Breast epithelium (tissue), 4 donors: ENCODE results near the gene CAMTA1. TPM values are rescaled to one million over a fixed set of nuclear protein-coding genes. Genes with fewer than 3 reads are reported as not detected.

Source experiments
- DNase-seq, 2 donors: peaks; one replicate each; pipeline ENCODE4 v3.0.0-alpha.2; 2019; ENCODE audit warnings: low spot score in 2 of 2
- H3K27ac ChIP-seq, 2 donors: fragments of 200-600 bp; sonication (generic) in 1 of 2; one replicate each; pipeline ENCODE4 v1.5.1; 2016 to 2019; ENCODE audit warnings: mild to moderate bottlenecking in 1 of 2
- H3K27me3 ChIP-seq, 2 donors: fragments of 200-600 bp; sonication (generic) in 1 of 2; one replicate each; pipeline versions ENCODE4 v1.5.1 to v1.6.0; 2017 to 2019; ENCODE audit warnings: control low read depth in 1 of 2, mild to moderate bottlenecking in 1 of 2
- H3K36me3 ChIP-seq: fragments of 200-600 bp; one replicate; pipeline ENCODE4 v1.5.1; 2019
- H3K4me1 ChIP-seq, 2 donors: fragments of 200-600 bp; sonication (generic); one replicate each; pipeline ENCODE4 v1.5.1; 2016 to 2019; ENCODE audit warnings: control low read depth in 1 of 2
- H3K4me3 ChIP-seq, 3 donors: fragments of 200-600 bp; sonication (generic); 1 replicate in 2 of 3; 2 replicates in 1 of 3; pipeline ENCODE4 v1.5.1; 2016 to 2019; ENCODE audit warnings: mild to moderate bottlenecking in 3 of 3, moderate library complexity in 2 of 3
- H3K9me3 ChIP-seq, 2 donors: fragments of 200-600 bp; sonication (generic) in 1 of 2; one replicate each; pipeline ENCODE4 v1.5.1; 2016 to 2019; ENCODE audit warnings: control low read depth in 1 of 2
- CTCF ChIP-seq, 3 donors: fragments of 450-650 bp; IDR thresholded peaks; one replicate each; pipeline ENCODE4 v1.5.1; 2016 to 2017; ENCODE audit warnings: antibody characterized with exemption in 3 of 3, mild to moderate bottlenecking in 3 of 3, moderate library complexity in 3 of 3
- POLR2A ChIP-seq: fragments of 450-650 bp; IDR thresholded peaks from one replicate; pipeline ENCODE4 v1.6.1; 2016; ENCODE audit warnings: antibody characterized with exemption, mild to moderate bottlenecking, moderate library complexity
- POLR2AphosphoS5 ChIP-seq, 3 donors: sonication (generic); formaldehyde crosslinking; IDR thresholded peaks; one replicate each; pipeline ENCODE4 v1.6.1; 2017; ENCODE audit warnings: antibody characterized with exemption in 3 of 3
- intact Hi-C: fragments of 100-400 bp; cut with DNase I; formaldehyde crosslinking; loops from one replicate; pipeline ENCODE4 v1.15.1; 2023; ENCODE audit warnings: low total_unique reads
- total RNA-seq, 3 donors: library from RNA; depleted of rRNA; stranded (reverse); fragments of >200 nt; gene quantifications; one replicate each; pipeline ENCODE4 v1.1.0, GENCODE V29; 2016

Gene CAMTA1
- total RNA-seq, 3 donors from 2014 or later: 53.4 to 84.0 (median 61.9) TPM

- H3K4me1 ChIP-seq: no peaks in the 10 kb centered on the region
- no peak for DNase-seq
- no peaks in the 10 kb centered on the region for H3K36me3 ChIP-seq
- TF ChIP-seq POLR2AphosphoS5 (IDR thresholded peaks at IDR 0.05): no peak
- TF ChIP-seq CTCF (IDR thresholded peaks at IDR 0.05): no peak
- TF ChIP-seq POLR2A: no peak
- H3K27ac ChIP-seq: no peak overlapping the region
- H3K4me3 ChIP-seq: no peak overlapping the region
- intact Hi-C loops: no loop called here
- no peaks in the 10 kb centered on the region for H3K9me3 ChIP-seq
- no peaks in the 10 kb centered on the region for H3K27me3 ChIP-seq
Observed at GRCh38 chr1:7476861-7477547, 691.8 kb downstream of the CAMTA1 start.

DNA sequence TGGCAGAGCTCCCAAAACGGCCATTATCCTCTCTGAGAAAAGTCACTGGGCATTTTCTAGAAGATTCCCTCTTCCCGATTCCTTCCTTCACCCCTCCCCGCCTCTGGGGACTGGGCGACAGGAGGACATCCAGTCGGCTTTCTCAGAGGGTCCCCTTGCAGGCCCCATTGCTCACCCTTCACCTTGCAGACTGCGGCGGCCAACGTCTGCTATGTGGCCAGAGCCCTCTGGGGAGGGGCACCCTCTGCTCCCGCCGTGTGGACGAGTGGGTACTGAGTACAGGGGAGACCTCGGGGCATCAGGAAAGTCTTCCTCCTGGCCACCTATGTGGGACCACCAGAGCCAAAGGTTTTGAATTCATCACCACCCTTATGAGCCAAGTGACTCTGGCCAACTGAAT, 692.3 kb downstream of the CAMTA1 start:
- Histone ChIP-seq H3K4me3 (no peak overlapping the region), H3K36me3 (no peaks in the 10 kb centered on the region), H3K27me3 (no peaks in the 10 kb centered on the region), H3K27ac (no peak overlapping the region), H3K4me1 (no peaks in the 10 kb centered on the region), H3K9me3 (no peaks in the 10 kb centered on the region)
- TF ChIP-seq POLR2AphosphoS5 (IDR thresholded peaks at IDR 0.05): no peak
- no peak for TF ChIP-seq POLR2A
- TF ChIP-seq CTCF (IDR thresholded peaks at IDR 0.05): no peak
- DNase-seq: no peak
- intact Hi-C loops: no loop called here

GRCh38 chr1:7478142-7478790, 693.0 kb downstream of the CAMTA1 start:
- H3K4me3 ChIP-seq: no peak overlapping the region
- no peaks in the 10 kb centered on the region for H3K36me3 ChIP-seq
- no peak overlapping the region for H3K27ac ChIP-seq
- no peak for DNase-seq
- H3K9me3 ChIP-seq: no peaks in the 10 kb centered on the region
- no peaks in the 10 kb centered on the region for H3K4me1 ChIP-seq
- H3K27me3 ChIP-seq: no peaks in the 10 kb centered on the region
- intact Hi-C loops: no loop called here
- no peak for TF ChIP-seq POLR2A
- TF ChIP-seq POLR2AphosphoS5 (IDR thresholded peaks at IDR 0.05): no peak
- no peak for TF ChIP-seq CTCF (IDR thresholded peaks at IDR 0.05)

- Histone ChIP-seq H3K27me3 (peaks cover 0 to 4% of the 10 kb centered on the region in 2 donors), H3K4me1 (no peaks in the 10 kb centered on the region), H3K9me3 (no peaks in the 10 kb centered on the region), H3K4me3 (no peak overlapping the region), H3K27ac (no peak overlapping the region), H3K36me3 (no peaks in the 10 kb centered on the region)
- intact Hi-C loops: no loop called here
- DNase-seq: no peak
- TF ChIP-seq POLR2A (no peak), POLR2AphosphoS5 (IDR thresholded peaks at IDR 0.05) (no peak)
Observed at GRCh38 chr1:7478809-7479499, 693.7 kb downstream of the CAMTA1 start.

DNA sequence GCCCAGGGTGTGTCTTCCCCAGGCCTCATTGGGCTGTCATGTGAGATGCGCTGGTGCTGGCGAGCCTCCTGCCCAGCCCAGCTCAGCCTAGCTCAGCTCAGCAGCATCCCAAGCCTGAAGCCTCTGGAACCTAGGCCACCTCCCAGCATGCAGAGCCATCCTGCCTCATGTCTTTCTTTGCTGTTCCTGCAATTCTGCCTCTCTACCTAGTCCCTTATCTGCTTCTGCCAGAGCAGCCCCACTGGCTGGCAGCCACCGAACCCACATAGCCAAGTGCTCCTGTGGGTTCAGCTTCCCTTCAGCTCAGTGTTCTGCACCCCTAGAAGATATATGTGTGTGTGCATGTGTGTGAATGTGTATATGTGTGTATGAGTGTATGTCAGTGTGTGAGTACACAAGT, 694.3 kb downstream of the CAMTA1 start:
- no peak for TF ChIP-seq CTCF (IDR thresholded peaks at IDR 0.05)
- TF ChIP-seq POLR2AphosphoS5 (IDR thresholded peaks at IDR 0.05): no peak
- TF ChIP-seq POLR2A: no peak
- Histone ChIP-seq H3K36me3 (no peaks in the 10 kb centered on the region), H3K9me3 (no peaks in the 10 kb centered on the region), H3K4me3 (no peak overlapping the region), H3K4me1 (no peaks in the 10 kb centered on the region), H3K27me3 (peaks cover 0 to 6% of the 10 kb centered on the region in 2 donors), H3K27ac (no peak overlapping the region)
- no peak for DNase-seq
- intact Hi-C loops: no loop called here
